CD4-positive, alpha-beta T cell (primary cell): ENCODE results near the gene OAS2. TPM values are rescaled to one million over a fixed set of nuclear protein-coding genes. Genes with fewer than 3 reads are reported as not detected.

ENCODE experiments used
- ATAC-seq: fragments of 200-7000 bp; cut with Tn5 transposase; one replicate; pipeline ENCODE4 v1.10.0; 2022; ENCODE audit warnings: mild to moderate bottlenecking; ENCODE audit not compliant: poor library complexity
- CTCF ChIA-PET: fragments of 350-600 bp; sonication (Branson Sonifier 250); formaldehyde crosslinking; loops from one replicate; lab custom pipeline; 2021; ENCODE audit warnings: antibody characterized with exemption, inconsistent platforms; lab: Charles Lee
- POLR2A ChIA-PET: fragments of 350-600 bp; sonication (Branson Sonifier 250); formaldehyde crosslinking; loops from one replicate; lab custom pipeline; 2021; ENCODE audit warnings: antibody characterized with exemption, inconsistent platforms; lab: Charles Lee
- DNase-seq, 14 experiments: peaks; one replicate each; pipeline ENCODE4 v3.0.0-alpha.2; 2013 to 2020; ENCODE audit warnings: mixed read lengths in 2 of 14
- H3K27ac ChIP-seq, 2 donors: one replicate each; pipeline versions ENCODE4 v1.5.1 to v1.7.0; 2013; ENCODE audit warnings: low read length in 2 of 2, low read depth in 1 of 2, mild to moderate bottlenecking in 1 of 2
- H3K27me3 ChIP-seq, 2 experiments: 1 replicate in 1 of 2; 2 replicates in 1 of 2; pipeline versions ENCODE4 v1.6.1 to v1.7.0; 2013; ENCODE audit warnings: low read length in 2 of 2, control low read depth in 1 of 2, mild to moderate bottlenecking in 1 of 2, moderate library complexity in 1 of 2; ENCODE audit not compliant: insufficient read depth in 2 of 2, control insufficient read depth in 1 of 2
- H3K36me3 ChIP-seq: one replicate; pipeline ENCODE4 v1.6.1; 2013; ENCODE audit warnings: low read length, control low read depth; ENCODE audit not compliant: insufficient read depth
- H3K4me1 ChIP-seq: one replicate; pipeline ENCODE4 v1.6.1; 2013; ENCODE audit warnings: low read length, control low read depth; ENCODE audit not compliant: insufficient read depth
- H3K4me3 ChIP-seq: one replicate; pipeline ENCODE4 v1.5.1; 2013; ENCODE audit warnings: mild to moderate bottlenecking, low read length, moderate library complexity
- H3K9me3 ChIP-seq, 2 experiments: 1 replicate in 1 of 2; 2 replicates in 1 of 2; pipeline versions ENCODE4 v1.6.1 to v1.7.0; 2013; ENCODE audit warnings: low read length in 2 of 2, mild to moderate bottlenecking in 2 of 2, control low read depth in 1 of 2, moderate library complexity in 1 of 2; ENCODE audit not compliant: control insufficient read depth in 1 of 2, insufficient read depth in 1 of 2
- H3K27ac Mint-ChIP-seq: one replicate; pipeline ENCODE4 v1.8.0; 2020; ENCODE audit warnings: mixed read lengths
- H3K27me3 Mint-ChIP-seq: one replicate; pipeline ENCODE4 v1.8.0; 2021; ENCODE audit warnings: mixed read lengths
- H3K36me3 Mint-ChIP-seq: one replicate; pipeline ENCODE4 v1.8.0; 2021; ENCODE audit warnings: low read depth, mixed read lengths
- H3K4me1 Mint-ChIP-seq: one replicate; pipeline ENCODE4 v1.8.0; 2021; ENCODE audit warnings: low read depth, mixed read lengths
- H3K4me3 Mint-ChIP-seq: one replicate; pipeline ENCODE4 v1.8.0; 2020; ENCODE audit warnings: mild to moderate bottlenecking, mixed read lengths
- H3K9me3 Mint-ChIP-seq: one replicate; pipeline ENCODE4 v1.8.0; 2020; ENCODE audit warnings: mixed read lengths
- CTCF ChIP-seq: fragments of 200-600 bp; IDR thresholded peaks from one replicate; pipeline ENCODE4 v1.8.0; 2022; ENCODE audit warnings: antibody characterized with exemption, mild to moderate bottlenecking
- intact Hi-C, 2 experiments: fragments of 100-400 bp; cut with DNase I in 1 of 2; cut with micrococcal nuclease in 1 of 2; formaldehyde crosslinking; loops; one replicate each; pipeline versions ENCODE4 v1.15.1 to v1.9.0; 2023 to 2025; cut with DNase I, micrococcal nuclease
- total RNA-seq, 174 experiments: library from RNA in 2 of 174; stranded (reverse) in 2 of 174; gene quantifications; one replicate each; pipeline ENCODE4 v1.2.3 and lab custom pipeline; 2021 to 2026

Gene OAS2
- total RNA-seq, 2 experiments from 2014 or later: 15.0 to 16.2 TPM

GRCh38 chr12:112946236-112947000 lies 31.9 kb upstream of the OAS2 start:
- H3K27ac ChIP-seq: no peak overlapping the region
- H3K9me3 ChIP-seq: peaks cover 0 to 6% of the 10 kb centered on the region in 2 experiments
- Mint-ChIP-seq H3K27me3 (no peaks in the 10 kb centered on the region), H3K9me3 (no peaks in the 10 kb centered on the region), H3K27ac (no peak overlapping the region), H3K36me3 (peaks cover 78% of the 10 kb centered on the region), H3K4me3 (no peak overlapping the region), H3K4me1 (no peaks in the 10 kb centered on the region)
- ChIA-PET POLR2A (no interaction called here), CTCF (no interaction called here)
- no peaks in the 10 kb centered on the region for H3K4me1 ChIP-seq
- intact Hi-C loops: no loop called here
- H3K27me3 ChIP-seq: no peaks in the 10 kb centered on the region
- peaks cover 85% of the 10 kb centered on the region for H3K36me3 ChIP-seq
- TF ChIP-seq CTCF: no peak
- H3K4me3 ChIP-seq: no peak overlapping the region
- no peak for DNase-seq
- ATAC-seq: no peak

GRCh38 chr12:112947314-112947713 lies 31.0 kb upstream of the OAS2 start:
- no peak for ATAC-seq
- Histone ChIP-seq H3K4me3 (no peak overlapping the region), H3K27me3 (no peaks in the 10 kb centered on the region), H3K9me3 (peaks cover 0 to 10% of the 10 kb centered on the region in 2 experiments), H3K36me3 (peaks cover 81% of the 10 kb centered on the region), H3K27ac (no peak overlapping the region), H3K4me1 (no peaks in the 10 kb centered on the region)
- Mint-ChIP-seq H3K4me3 (no peak overlapping the region), H3K9me3 (peaks cover 2% of the 10 kb centered on the region), H3K27ac (no peak overlapping the region), H3K36me3 (peaks cover 82% of the 10 kb centered on the region), H3K4me1 (no peaks in the 10 kb centered on the region), H3K27me3 (no peaks in the 10 kb centered on the region)
- no peak for DNase-seq
- ChIA-PET POLR2A (no interaction called here), CTCF (no interaction called here)
- TF ChIP-seq CTCF: no peak
- intact Hi-C loops: no loop called here

- H3K36me3 ChIP-seq: peaks cover 79% of the 10 kb centered on the region
- no peaks in the 10 kb centered on the region for H3K4me1 ChIP-seq
- no peak overlapping the region for H3K4me3 ChIP-seq
- Mint-ChIP-seq H3K27me3 (no peaks in the 10 kb centered on the region), H3K27ac (no peak overlapping the region), H3K4me1 (no peaks in the 10 kb centered on the region), H3K4me3 (no peak overlapping the region), H3K36me3 (peaks cover 86% of the 10 kb centered on the region), H3K9me3 (peaks cover 2% of the 10 kb centered on the region)
- no peaks in the 10 kb centered on the region for H3K27me3 ChIP-seq
- ChIA-PET CTCF (no interaction called here), POLR2A (no interaction called here)
- intact Hi-C loops: loop anchor here in 1 of 2 experiments (2.0 kb wide), 1 partner anchor 45 kb away; no protein-coding TSS in a partner anchor
- peaks cover 0 to 10% of the 10 kb centered on the region in 2 experiments for H3K9me3 ChIP-seq
- ATAC-seq (no peak), DNase-seq (no peak)
- no peak for TF ChIP-seq CTCF
- H3K27ac ChIP-seq: no peak overlapping the region
Measured at GRCh38 chr12:112947761-112948160, 30.6 kb upstream of the OAS2 start.
